IPS-20b (cell line): ENCODE measurements around the gene FOXJ2.
"Not testable (repeated sequence)": the region's sequence is repeated elsewhere in the genome, so short reads cannot be mapped to it uniquely, and the experiment has no call there.

Source experiments
- H3K27ac ChIP-seq: one replicate; pipeline ENCODE4 v1.5.1; 2013; ENCODE audit warnings: low read length
- H3K27me3 ChIP-seq: 2 replicates; pipeline ENCODE4 v1.6.1; 2013; ENCODE audit warnings: mild to moderate bottlenecking, low read length, inconsistent platforms; ENCODE audit not compliant: insufficient read depth
- H3K36me3 ChIP-seq: 2 replicates; pipeline ENCODE4 v1.6.1; 2013; ENCODE audit warnings: low read depth, mild to moderate bottlenecking, inconsistent platforms, low read length, moderate library complexity; ENCODE audit not compliant: insufficient read depth
- H3K4me1 ChIP-seq: 2 replicates; pipeline ENCODE4 v1.6.1; 2013; ENCODE audit warnings: mild to moderate bottlenecking, control low read depth, inconsistent platforms, low read length, moderate library complexity; ENCODE audit not compliant: insufficient read depth
- H3K4me3 ChIP-seq: 2 replicates; pipeline ENCODE4 v1.5.1; 2013; ENCODE audit warnings: mild to moderate bottlenecking, low read length, inconsistent platforms
- H3K9ac ChIP-seq: 2 replicates; pipeline ENCODE4 v1.6.1; 2013; ENCODE audit warnings: low read depth, mild to moderate bottlenecking, inconsistent platforms, low read length, moderate library complexity
- H3K9me3 ChIP-seq: 2 replicates; pipeline ENCODE4 v1.6.1; 2013; ENCODE audit warnings: mild to moderate bottlenecking, low read depth, low read length, inconsistent platforms; ENCODE audit not compliant: insufficient read depth

Gene FOXJ2

DNA sequence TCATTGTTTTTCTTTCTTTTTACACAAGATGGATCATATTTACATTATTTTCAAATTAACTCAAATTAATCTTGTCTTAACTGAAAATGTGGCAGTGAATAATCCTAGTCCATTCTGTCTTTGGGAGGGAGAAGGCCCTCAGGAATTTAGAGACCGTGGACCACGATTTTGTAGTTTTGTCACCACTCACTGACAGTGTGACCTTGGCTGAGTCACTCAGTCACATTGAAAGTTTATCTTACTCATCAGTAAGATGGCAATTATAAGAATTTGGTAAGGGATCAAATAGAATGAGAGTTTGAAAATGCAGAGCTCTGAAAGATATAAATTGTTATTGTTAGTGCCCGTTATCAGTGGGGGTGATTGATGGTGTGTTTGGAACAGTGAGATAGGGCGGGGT lies 16.4 kb downstream of the FOXJ2 start:
- Histone ChIP-seq H3K4me3 (no peak overlapping the region), H3K9ac (no peak overlapping the region), H3K27ac (no peak overlapping the region), H3K36me3 (peaks cover 63% of the 10 kb centered on the region), H3K9me3 (no peaks in the 10 kb centered on the region), H3K4me1 (no peaks in the 10 kb centered on the region), H3K27me3 (no peaks in the 10 kb centered on the region)

GRCh38 chr12:8050600-8051250 lies 18.2 kb downstream of the FOXJ2 start:
- Histone ChIP-seq H3K27me3 (no peaks in the 10 kb centered on the region), H3K9ac (no peak overlapping the region), H3K27ac (no peak overlapping the region), H3K4me3 (no peak overlapping the region), H3K4me1 (no peaks in the 10 kb centered on the region), H3K36me3 (peaks cover 67% of the 10 kb centered on the region), H3K9me3 (no peaks in the 10 kb centered on the region)

DNA sequence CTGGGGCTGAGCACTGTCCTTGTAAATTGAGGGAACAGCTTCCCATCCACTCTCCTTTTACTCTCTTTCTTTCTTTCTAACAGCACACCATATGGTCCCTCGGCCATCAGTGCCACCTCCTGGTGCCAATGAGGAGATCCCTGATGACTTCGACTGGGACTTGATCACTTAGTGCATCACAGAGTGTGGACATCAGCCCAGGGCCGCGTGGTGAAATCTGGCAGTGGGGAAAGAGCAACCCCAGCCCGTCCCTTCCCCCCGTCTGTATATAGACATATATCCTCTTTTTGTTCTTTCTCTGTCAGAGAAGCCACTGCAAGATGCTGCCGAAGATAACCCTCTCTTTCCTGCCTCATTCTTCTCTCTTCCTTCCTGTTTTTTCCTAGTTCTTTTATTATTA lies 20.2 kb downstream of the FOXJ2 start:
- Histone ChIP-seq H3K27me3 (no peaks in the 10 kb centered on the region), H3K9me3 (no peaks in the 10 kb centered on the region), H3K27ac (no peak overlapping the region), H3K36me3 (peaks cover 63% of the 10 kb centered on the region), H3K9ac (no peak overlapping the region), H3K4me1 (no peaks in the 10 kb centered on the region), H3K4me3 (no peak overlapping the region)

DNA sequence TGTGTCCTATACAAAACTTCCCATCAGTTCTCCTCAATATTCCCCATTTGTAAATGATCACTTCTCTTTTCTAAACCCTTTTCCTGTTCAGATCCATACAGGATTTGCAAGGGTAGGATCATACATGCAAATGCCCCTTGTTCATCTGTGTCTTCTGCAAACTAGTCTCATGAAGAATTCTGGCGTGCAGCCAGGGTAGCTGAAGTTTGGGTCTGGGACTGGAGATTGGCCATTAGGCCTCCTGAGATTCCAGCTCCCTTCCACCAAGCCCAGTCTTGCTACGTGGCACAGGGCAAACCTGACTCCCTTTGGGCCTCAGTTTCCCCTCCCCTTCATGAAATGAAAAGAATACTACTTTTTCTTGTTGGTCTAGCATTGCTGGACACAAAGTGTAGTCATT lies 22.3 kb downstream of the FOXJ2 start:
- H3K4me3 ChIP-seq: no peak overlapping the region
- no peak overlapping the region for H3K27ac ChIP-seq
- no peaks in the 10 kb centered on the region for H3K9me3 ChIP-seq
- no peaks in the 10 kb centered on the region for H3K27me3 ChIP-seq
- no peak overlapping the region for H3K9ac ChIP-seq
- peaks cover 42% of the 10 kb centered on the region for H3K36me3 ChIP-seq
- H3K4me1 ChIP-seq: no peaks in the 10 kb centered on the region

GRCh38 chr12:8057306-8057705 lies 24.8 kb downstream of the FOXJ2 start:
- H3K4me1 ChIP-seq: no peaks in the 10 kb centered on the region
- no peak overlapping the region for H3K4me3 ChIP-seq
- peaks cover 26% of the 10 kb centered on the region for H3K36me3 ChIP-seq
- no peak overlapping the region for H3K27ac ChIP-seq
- H3K9ac ChIP-seq: no peak overlapping the region
- H3K27me3 ChIP-seq: no peaks in the 10 kb centered on the region
- no peaks in the 10 kb centered on the region for H3K9me3 ChIP-seq

GRCh38 chr12:8057839-8058238 lies 25.3 kb downstream of the FOXJ2 start:
- Histone ChIP-seq H3K27me3 (no peaks in the 10 kb centered on the region), H3K27ac (no peak overlapping the region), H3K9me3 (no peaks in the 10 kb centered on the region), H3K4me3 (no peak overlapping the region), H3K4me1 (no peaks in the 10 kb centered on the region), H3K9ac (no peak overlapping the region), H3K36me3 (peaks cover 21% of the 10 kb centered on the region)

DNA sequence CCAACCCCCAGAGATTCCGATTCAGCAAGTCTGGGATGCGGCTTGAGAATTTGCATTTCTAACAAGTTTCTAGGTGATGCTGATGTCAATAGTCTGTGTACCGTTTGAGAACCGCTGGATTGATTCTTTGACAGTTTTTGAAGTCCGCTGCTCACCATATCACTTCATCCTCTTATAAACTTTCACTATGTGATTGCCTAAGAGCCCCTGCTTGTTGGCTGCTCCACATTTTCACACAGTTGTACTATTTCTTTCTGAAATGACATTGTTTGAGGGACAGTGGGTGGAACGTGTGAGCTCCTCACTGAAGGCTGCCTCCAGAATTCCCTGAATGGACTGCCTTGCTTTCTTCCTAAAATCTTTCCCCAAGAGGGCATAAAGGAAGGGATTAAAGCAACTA lies 26.0 kb downstream of the FOXJ2 start:
- Histone ChIP-seq H3K4me1 (no peaks in the 10 kb centered on the region), H3K36me3 (peaks cover 15% of the 10 kb centered on the region; the same call in 1 of the 2 replicates), H3K4me3 (no peak overlapping the region), H3K9me3 (no peaks in the 10 kb centered on the region), H3K27ac (no peak overlapping the region), H3K27me3 (no peaks in the 10 kb centered on the region), H3K9ac (no peak overlapping the region)

- Histone ChIP-seq H3K4me1 (no peaks in the 10 kb centered on the region), H3K36me3 (no peaks in the 10 kb centered on the region), H3K27me3 (no peaks in the 10 kb centered on the region), H3K9me3 (no peaks in the 10 kb centered on the region), H3K9ac (no peak overlapping the region), H3K27ac (no peak overlapping the region), H3K4me3 (no peak overlapping the region)
Observed at GRCh38 chr12:8064131-8064530, 31.6 kb downstream of the FOXJ2 start.

DNA sequence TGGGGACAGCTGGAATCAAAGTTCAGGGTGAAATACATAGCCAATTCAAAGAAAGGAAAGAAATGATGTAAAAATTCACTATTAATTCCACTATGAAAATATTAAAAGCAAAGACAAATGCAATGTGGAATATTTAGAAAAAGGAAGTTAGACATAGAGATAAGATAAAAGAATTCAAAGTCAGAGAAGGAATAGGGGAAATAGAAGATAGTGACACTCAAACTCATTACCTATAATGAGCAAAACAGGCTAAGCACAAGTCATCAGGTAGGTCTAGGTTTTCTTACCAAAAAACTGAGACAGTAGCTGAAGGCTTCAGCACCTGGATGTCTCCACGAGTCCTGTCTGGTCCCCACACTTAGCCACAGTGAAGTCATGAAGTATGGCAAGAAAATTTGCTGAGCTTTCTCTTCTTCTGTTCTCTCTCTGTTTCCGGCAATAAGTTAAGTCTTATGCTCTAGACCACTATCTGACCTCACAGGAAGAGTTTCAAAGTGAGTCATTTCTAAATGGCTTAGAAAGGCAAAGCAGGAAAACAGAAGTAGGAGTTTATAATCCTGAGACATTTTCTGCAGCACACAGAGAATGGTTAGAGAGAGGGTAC lies 33.6 kb downstream of the FOXJ2 start, which contains the start of gene C3AR1:
TSS of gene C3AR1 (minus strand) at position 369 of the 604 bp plus-strand sequence. CDS start 6,174 bp downstream, outside the sequence.
- Histone ChIP-seq H3K27me3 (no peaks in the 10 kb centered on the region), H3K36me3 (no peaks in the 10 kb centered on the region), H3K9me3 (no peaks in the 10 kb centered on the region), H3K4me1 (no peaks in the 10 kb centered on the region), H3K27ac (no peak within 1 kb of the TSS), H3K9ac (no peak within 1 kb of the TSS), H3K4me3 (no peak within 1 kb of the TSS)

- no peaks in the 10 kb centered on the region for H3K9me3 ChIP-seq
- no peaks in the 10 kb centered on the region for H3K27me3 ChIP-seq
- no peak overlapping the region for H3K27ac ChIP-seq
Observed at GRCh38 chr12:8069582-8069981, 37.1 kb downstream of the FOXJ2 start.

DNA sequence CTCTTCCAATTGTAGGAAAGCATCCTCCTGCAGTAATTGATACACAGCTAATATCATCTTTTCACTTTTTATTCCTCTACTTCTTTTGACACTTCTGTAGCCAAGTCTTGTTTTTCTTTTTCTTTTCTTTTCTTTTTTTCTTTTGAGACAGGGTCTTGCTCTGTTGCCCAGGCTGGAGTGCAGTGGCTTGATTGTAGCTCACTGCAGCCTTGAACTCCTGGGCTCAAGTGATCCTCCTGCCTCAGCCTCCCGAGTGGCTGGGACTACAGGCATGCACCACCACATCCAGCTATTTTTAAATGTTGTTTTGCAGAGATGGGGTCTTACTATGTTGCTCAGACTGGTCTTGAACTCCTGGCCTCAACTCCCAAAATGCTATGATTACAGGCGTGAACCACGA lies 39.3 kb downstream of the FOXJ2 start:
- H3K36me3 ChIP-seq, H3K27me3 ChIP-seq, H3K27ac ChIP-seq, H3K9me3 ChIP-seq, H3K9ac ChIP-seq, H3K4me3 ChIP-seq, H3K4me1 ChIP-seq: not testable (repeated sequence)

More at GRCh38 chr12:8069582-8069981, 37.1 kb downstream of the FOXJ2 start:
- no peak overlapping the region for H3K9ac ChIP-seq
- no peaks in the 10 kb centered on the region for H3K36me3 ChIP-seq
- no peak overlapping the region for H3K4me3 ChIP-seq
- H3K4me1 ChIP-seq: no peaks in the 10 kb centered on the region

DNA sequence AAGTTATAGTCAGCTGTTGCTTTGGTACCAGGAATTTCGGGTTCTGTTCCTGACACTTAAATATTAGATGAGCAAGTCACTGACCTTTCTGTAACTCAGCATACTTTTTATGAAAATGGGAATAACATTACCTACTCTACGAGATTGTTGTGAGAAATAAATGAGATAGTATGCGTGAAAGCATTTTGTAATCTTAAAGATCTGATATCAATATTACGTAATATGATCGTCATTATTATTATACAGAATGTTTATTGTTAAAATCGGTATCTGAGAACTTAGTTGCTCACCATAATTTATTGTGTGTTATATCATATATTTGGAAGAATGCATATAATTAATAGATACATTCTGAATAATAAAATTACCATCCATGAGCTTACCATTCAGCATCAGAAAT lies 43.4 kb downstream of the FOXJ2 start:
- H3K4me1 ChIP-seq: peaks cover 2% of the 10 kb centered on the region
- H3K4me3 ChIP-seq: no peak overlapping the region
- H3K9ac ChIP-seq: no peak overlapping the region
- no peaks in the 10 kb centered on the region for H3K36me3 ChIP-seq
- no peak overlapping the region for H3K27ac ChIP-seq
- no peaks in the 10 kb centered on the region for H3K9me3 ChIP-seq
- no peaks in the 10 kb centered on the region for H3K27me3 ChIP-seq
